IPS DF 4.7 (cell line): Measurements from ENCODE around the gene CACNB4.

Experiments
- DNase-seq: peaks from one replicate; pipeline ENCODE4 v3.0.0-alpha.2; 2013; ENCODE audit warnings: low spot score; ENCODE audit errors: extremely low read depth

CACNB4 gene

GRCh38 chr2:151977631-151978030 is 121.2 kb downstream of the CACNB4 start:
- DNase-seq: no peak

GRCh38 chr2:151976945-151977353 is 121.9 kb downstream of the CACNB4 start:
- DNase-seq: no peak

GRCh38 chr2:151975460-151976414 is 123.1 kb downstream of the CACNB4 start:
- no peak for DNase-seq

GRCh38 chr2:151974988-151975387 is 123.9 kb downstream of the CACNB4 start:
- DNase-seq: no peak

DNA sequence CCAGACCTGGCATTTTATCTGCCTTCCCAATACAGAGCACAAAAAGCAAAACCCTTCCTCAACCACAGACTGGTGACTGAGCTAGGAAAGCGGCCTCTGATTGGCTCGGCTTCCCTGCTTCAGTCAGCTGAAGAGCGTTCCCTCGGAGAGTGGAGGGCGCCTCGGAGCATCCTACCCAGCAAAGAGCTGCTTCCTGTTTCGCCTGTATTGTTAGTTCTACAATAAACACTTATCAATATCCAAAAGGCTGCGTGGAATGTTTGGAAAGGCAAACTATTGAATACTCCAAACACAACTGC is 125.0 kb downstream of the CACNB4 start:
- peak; percentile 7 for DNase-seq

- no peak for DNase-seq
These were observed 125.6 kb downstream of the CACNB4 start for GRCh38 chr2:151973013-151973900.

DNA sequence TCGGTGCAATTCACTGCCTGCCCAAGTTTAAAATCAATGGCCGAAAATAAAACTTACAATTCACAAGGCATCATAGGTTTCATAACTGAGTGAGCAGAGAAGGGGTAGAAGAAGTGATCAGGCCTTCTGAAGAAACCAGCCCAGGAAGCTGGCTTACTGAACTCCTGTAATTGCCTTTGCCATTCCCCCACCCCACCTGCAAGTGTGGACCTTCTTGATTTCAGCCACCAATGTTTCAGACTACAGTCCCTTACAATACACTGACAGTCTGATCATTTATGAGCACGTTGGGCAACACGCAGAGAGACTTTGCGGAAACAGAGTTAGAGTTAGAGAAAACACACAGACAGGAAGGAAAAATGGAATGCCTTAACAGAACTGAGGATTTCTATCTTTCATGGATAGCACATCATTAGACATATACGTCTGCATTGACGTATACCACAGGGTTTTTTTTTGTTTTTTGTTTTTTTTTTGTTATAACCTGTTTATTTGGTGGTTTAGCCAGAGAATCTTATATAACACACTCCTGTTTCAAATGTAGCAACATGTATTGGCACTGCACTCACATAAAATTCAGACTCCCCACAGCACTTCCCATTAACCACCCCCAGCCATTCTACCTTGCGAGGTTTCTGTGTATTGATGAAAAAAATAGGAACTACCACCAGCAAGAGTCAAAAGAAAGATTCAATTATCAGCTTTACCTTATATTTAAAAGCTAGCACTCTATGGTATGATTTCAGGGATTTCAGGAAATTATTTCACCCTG is 126.4 kb downstream of the CACNB4 start:
- DNase-seq: no peak

DNA sequence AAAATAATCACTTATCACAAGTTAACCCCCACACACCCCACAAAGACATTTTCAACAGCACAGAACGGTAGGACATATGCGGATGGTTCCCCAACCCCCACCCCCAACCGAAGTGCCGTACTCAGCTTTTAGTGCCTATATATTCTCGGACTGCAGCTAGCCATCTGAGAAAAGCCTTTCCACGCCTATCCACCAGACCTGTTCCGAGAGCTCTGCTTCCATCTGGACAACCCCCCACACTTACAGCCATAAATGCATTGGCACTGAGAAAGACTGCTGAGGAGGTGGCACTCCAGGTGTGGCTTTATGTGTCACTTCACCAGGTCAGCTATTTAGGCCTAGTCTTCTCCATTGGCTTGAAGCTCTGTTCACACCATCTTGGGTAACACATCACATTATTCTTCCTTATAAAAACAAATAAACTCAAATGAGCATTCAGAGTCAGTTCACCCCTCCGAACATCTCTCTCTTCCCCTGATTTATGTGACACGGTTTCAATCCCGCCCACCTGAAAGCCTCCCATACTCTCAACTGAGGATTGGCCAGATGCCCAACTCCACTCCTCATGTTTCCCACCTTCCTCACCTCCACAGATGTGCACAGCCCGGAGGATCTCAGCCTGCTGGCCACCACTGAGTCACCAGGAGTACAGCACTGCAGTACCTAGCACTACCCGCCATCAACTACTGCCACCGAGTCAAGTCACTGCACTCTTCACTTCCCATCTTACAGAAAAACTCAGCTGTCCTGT is 127.4 kb downstream of the CACNB4 start:
- no peak for DNase-seq

GRCh38 chr2:151968770-151969470 is 129.9 kb downstream of the CACNB4 start:
- DNase-seq: no peak

- no peak for DNase-seq
These were observed 130.8 kb downstream of the CACNB4 start for GRCh38 chr2:151967829-151968722.

DNA sequence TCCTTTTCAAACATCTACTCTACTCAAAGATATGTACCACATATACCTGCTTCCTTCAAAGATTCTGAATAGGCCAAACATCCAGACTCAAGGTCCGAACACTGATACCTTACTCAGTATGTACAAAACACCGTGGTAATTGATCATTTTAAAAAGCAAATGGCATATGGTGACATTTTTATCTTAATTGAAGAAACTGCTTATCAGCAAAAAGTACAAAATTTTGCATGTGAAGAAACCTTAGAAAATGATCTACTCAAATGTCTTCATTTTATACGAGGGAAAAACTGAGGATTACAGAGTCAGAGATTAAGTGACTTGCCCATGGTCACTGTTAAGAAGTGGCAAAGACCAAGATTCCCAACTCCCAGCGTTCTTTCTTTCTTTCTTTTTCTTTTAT is 133.0 kb downstream of the CACNB4 start:
- DNase-seq: no peak

GRCh38 chr2:151961558-151961957 is 137.3 kb downstream of the CACNB4 start:
- no peak for DNase-seq

- DNase-seq: no peak
These were observed 139.6 kb downstream of the CACNB4 start for GRCh38 chr2:151959238-151959637.

GRCh38 chr2:151953467-151953866 is 145.4 kb downstream of the CACNB4 start:
- DNase-seq: no peak

DNA sequence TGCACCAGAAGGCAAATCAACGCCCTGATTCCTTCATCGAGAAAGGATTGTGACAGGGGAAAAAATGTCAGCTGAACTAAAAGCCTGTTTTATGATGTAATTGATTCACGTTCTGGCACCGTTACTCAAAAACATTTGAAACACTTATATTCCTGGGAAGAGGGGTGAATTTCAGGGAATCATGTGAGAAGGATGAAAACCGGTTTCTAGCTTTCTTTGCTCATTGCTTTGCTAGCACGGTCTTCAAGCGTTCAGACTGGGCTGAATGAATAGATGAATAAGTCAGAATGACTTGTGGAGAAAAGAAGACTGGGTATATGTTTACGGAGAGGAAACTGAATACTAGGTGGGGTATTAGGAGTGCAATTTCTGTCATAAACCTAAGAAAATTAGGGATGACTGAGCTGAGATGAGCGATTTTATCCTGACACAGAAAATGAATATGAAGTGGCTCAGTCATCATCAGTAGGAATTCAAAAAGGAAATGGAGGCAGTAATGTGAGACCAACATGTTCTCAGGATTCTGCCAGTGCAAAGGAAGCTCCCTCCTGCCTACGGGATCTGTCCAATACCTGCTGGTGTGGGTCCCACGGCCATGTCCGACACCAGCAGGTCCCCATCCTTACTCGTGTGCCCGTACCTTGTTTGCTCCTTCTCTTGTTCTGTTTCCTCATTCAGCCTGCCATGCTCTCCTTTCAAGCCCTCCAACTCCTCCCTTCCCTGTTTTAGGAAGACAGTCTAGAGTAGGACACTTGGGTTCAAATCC is 146.0 kb downstream of the CACNB4 start:
- DNase-seq: no peak

- no peak for DNase-seq
These were observed 151.1 kb downstream of the CACNB4 start for GRCh38 chr2:151947813-151948165.

DNA sequence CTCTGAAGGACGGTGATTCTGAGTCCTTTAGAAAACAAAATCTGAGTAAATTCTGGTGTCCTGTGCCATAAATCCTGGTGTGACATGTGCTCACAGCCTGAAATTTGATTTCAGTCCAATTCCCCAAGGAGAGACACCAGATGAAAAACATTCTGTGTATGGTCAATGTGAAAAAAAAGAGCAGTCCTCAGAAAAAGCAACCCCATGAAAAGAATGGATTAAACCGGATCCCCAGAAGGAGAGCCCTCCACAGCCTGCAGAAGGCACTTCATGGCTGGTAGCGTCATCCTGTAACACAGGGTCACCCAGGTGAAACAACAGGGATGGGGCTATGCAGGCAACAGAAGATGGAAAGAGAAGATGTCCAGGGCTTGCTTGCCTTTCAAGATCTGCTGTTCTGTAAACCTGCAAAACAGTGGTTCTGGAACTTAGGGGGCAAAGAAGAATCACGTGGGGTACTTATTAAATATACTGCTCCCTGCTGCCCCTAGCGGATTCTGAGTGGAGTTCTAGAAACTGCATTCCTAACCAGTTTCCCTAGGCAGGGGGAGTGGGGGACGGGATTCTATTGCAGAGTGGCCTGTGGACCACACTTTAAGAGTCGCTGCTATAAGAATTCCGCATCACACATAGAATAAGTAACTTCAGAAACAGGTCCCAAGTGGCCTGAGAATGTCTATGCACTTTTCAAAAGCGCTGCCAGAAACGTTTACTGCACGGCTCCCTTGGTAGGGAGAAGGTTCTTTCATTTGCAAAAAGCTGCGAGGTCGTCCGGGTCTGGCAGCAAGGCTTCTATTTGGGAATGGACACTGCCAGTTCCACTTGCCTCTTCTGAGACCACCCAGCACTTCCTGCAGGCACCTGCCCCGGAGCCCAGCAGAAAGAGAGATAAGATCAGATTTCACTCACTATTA is 151.7 kb downstream of the CACNB4 start:
- peak; percentile 44 for DNase-seq
